HG03571 (cell line): ENCODE results near the gene EHD2.
"Not testable (repeated sequence)": the region's sequence is repeated elsewhere in the genome, so short reads cannot be mapped to it uniquely, and the experiment has no call there.

Experiments used
- ATAC-seq: cut with Tn5 transposase; IDR thresholded peaks from one replicate; pipeline ENCODE4 v1.9.1; 2021; ENCODE audit not compliant: unreplicated experiment

EHD2 gene

GRCh38 chr19:47745010-47745901, 32.0 kb downstream of the EHD2 start, which contains the start of gene NOP53:
Gene NOP53, plus strand, starts transcription at chr19:47745546. Its CDS starts 14 bp downstream, at chr19:47745560.
- ATAC-seq = peak; percentile 64

- ATAC-seq = not testable (repeated sequence)
These were observed 32.9 kb downstream of the EHD2 start for GRCh38 chr19:47746129-47746528.

- no peak for ATAC-seq
These were observed 36.1 kb downstream of the EHD2 start for GRCh38 chr19:47749326-47749725.

- ATAC-seq = no peak
These were observed 37.5 kb downstream of the EHD2 start for GRCh38 chr19:47750752-47751151.

GRCh38 chr19:47752440-47753211, 39.4 kb downstream of the EHD2 start:
- no peak for ATAC-seq

GRCh38 chr19:47754206-47755064, 41.2 kb downstream of the EHD2 start:
- ATAC-seq = no peak

GRCh38 chr19:47755065-47755761, 42.0 kb downstream of the EHD2 start:
- ATAC-seq = no peak

- no peak for ATAC-seq
These were observed 42.8 kb downstream of the EHD2 start for GRCh38 chr19:47755762-47756626.

GRCh38 chr19:47756627-47756929, 43.4 kb downstream of the EHD2 start:
- ATAC-seq = no peak

- ATAC-seq = no peak
These were observed 43.9 kb downstream of the EHD2 start for GRCh38 chr19:47756953-47757608.

- ATAC-seq = no peak
These were observed 44.6 kb downstream of the EHD2 start for GRCh38 chr19:47757617-47758442.

- ATAC-seq = no peak
These were observed 45.2 kb downstream of the EHD2 start for GRCh38 chr19:47758443-47758804.

- no peak for ATAC-seq
These were observed 47.4 kb downstream of the EHD2 start for GRCh38 chr19:47760632-47760999.

GRCh38 chr19:47761566-47761965, 48.3 kb downstream of the EHD2 start:
- ATAC-seq = no peak

GRCh38 chr19:47762151-47762550, 48.9 kb downstream of the EHD2 start:
- no peak for ATAC-seq

- no peak for ATAC-seq
These were observed 49.5 kb downstream of the EHD2 start for GRCh38 chr19:47762615-47763308.

GRCh38 chr19:47764705-47765104, 51.5 kb downstream of the EHD2 start:
- not testable (repeated sequence) for ATAC-seq
